GM18520 (cell line): ENCODE measurements around the gene PPP1R15A.
A peak's percentile ranks its signal among the peaks of the same experiment; 100 is the strongest.
"Not testable (repeated sequence)": the region's sequence is repeated elsewhere in the genome, so short reads cannot be mapped to it uniquely, and the experiment has no call there.

Experiments
- ATAC-seq: cut with Tn5 transposase; IDR thresholded peaks from one replicate; pipeline ENCODE4 v1.9.1; 2021; ENCODE audit not compliant: unreplicated experiment

The PPP1R15A gene

DNA sequence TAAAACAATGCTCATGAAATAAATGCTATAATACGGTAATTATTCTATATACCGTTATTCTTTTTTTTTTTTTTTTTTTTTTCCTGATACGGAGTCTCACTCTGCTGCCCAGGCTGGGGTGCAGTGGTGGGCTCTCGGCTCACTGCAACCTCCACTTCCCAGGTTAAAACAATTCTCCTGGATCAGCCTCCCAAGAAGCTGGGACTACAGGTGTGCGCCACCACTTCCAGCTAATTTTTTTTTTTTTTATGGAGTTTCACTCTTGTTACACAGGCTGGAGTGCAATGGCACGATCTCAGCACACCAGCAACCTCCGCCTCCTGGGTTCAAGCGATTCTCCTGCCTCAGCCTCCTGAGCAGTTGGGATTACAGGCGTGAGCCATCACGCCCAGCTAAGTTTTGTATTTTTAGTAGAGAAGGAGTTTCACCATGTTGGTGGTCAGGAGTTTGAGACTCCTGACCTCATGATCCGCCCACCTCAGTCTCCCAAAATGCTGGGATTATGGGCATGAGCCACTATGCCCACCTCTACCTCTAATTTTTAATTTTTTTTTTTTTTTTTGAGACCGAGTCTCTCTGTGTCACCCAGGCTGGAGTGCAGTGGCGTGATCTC lies 6.9 kb downstream of the PPP1R15A start:
- no peak for ATAC-seq

DNA sequence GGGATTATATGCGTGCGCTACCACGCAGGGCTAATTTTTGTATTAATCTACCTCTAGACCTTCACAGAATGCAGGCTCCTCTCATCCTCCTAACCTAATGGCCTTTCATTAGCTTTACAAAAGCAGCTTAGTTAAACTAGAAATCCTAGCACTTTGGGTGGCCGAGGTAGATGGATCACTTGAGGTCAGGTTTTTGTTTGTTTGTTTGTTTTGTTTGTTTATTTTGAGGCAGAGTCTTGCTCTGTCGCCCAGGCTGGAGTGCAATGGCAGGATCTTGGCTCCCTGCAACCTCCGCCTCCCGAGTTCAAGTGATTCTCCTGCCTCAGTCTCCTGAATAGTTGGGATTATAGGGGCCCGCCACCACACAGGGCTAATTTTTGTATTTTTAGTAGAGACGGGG lies 7.5 kb downstream of the PPP1R15A start:
- not testable (repeated sequence) for ATAC-seq

DNA sequence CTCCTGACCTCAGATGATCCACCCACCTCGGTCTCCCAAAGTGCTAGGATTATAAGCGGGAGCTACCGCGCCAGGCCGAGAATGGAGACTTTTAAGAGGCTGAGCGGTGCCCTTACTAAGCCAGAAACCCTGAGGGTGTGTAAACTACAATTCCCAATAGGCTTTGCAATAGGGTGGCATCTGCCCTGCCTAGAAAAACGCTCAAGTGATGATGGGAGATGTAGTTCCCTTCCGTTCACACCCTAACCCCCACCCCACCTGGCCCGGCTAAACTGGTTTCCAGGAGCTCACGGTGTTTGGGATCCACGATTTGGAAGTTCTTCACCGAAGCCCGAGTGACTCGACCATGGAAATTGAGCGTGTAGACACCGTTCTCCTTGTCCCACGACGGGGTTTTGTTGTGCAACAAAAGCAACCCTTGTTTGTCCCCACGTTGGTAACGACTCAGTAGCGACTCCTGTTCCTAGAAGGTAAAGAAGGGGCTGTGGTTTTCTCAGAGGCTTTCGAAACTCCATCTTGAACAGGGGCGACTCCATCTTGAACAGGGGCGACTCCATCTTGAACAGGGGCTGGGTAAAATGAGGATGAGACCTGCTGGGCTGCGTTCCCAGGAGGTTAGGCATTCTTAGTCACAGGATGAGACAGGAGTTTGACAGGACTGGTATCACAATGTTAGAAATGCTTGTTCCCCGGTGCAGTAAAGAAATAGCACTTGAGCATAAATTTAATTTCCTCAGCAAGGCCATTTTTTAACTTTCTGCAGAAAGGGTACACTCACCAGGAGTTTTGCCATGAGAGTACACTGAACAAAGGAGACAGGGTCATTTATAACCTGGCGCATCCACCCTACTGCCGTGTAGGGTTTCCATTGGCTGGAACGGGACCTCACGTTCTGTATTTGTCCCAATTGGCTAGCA lies 9.8 kb downstream of the PPP1R15A start:
- no peak for ATAC-seq

DNA sequence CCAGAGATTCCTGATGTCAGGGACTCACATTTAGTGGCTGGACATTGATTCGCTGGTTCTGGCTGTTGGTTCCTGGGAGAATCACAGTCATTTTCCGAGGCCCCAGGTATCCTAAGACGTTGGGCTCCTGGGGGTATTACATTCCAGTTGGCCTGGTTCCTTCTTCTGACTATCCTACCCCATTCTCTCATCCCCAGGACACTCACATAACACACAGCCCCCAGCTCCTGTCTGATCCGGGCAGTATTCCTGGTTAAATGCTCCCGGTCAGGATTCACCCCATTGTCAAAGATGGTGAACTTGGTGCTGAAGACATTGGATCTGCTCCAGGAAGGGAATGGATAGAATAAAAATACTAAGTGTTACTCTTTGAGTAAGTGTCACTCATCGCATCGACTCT lies 11.5 kb downstream of the PPP1R15A start:
- no peak for ATAC-seq

DNA sequence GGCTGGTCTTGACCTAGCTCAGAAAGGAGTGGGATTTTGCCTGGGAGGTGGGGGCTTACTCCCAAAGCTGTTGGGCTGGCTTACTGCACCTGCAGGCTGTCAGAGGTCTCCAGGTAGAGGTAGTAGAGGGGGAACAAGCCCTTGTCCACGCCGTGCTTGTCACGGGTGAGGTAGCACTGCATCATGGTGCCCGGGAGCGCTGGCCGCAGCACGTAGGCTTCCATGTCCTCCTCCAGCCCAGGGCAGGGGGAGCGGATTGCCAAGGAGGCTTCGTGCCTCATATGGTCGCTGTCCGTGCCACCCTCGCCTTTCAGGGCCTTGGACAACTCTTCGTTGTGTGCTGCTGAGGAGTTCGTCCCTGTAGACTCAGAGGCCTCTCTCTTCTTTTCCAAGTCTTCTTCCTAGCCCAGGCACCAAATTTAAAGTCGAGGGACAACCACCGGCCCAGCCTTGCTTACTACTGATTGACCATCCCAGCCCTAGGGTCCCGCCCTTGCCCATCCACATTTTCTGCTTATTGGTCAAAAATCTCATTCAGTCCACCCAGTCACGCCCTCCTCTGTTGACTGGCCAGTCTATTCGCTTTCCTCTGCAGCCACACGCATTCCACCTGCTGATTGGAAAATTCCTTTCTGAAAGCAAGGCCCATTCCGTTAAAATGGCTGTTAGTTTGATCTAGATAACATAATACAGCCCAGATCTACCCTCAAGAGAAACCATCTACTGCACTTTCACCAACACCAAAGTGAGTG lies 15.8 kb downstream of the PPP1R15A start:
- no peak for ATAC-seq

DNA sequence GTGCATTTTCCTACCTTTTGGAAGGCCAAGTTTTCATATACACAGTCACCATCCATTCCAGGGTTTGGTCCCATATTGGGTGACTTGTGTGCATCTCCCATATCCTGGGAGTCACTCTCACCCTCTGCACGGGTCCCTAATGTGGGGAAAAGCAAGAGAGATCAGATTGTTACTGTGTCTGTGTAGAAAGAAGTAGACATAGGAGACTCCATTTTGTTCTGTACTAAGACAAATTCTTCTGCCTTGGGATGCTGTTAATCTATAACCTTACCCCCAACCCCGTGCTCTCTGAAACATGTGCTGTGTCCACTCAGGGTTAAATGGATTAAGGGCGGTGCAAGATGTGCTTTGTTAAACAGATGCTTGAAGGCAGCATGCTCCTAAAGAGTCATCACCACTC lies 17.3 kb downstream of the PPP1R15A start:
- not testable (repeated sequence) for ATAC-seq

DNA sequence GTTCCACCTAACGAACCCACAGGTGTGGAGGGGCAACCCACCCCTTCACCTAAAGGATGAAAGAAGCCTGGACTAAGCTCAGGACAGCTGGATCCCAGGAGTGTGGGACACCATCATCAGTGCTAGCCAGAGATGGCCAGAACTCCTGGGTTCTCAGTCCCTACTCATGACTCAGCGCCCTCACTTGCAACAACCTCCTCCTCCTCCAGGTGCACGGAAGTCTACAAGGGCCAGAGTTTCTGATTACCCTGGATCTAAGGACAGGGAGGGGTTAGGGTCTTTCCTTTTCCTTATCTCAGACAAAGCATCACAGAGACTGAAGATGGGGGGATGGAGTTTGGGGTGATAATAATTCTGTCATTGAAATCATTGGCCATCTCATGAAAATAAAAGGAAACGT lies 18.3 kb downstream of the PPP1R15A start:
- ATAC-seq, result no peak

DNA sequence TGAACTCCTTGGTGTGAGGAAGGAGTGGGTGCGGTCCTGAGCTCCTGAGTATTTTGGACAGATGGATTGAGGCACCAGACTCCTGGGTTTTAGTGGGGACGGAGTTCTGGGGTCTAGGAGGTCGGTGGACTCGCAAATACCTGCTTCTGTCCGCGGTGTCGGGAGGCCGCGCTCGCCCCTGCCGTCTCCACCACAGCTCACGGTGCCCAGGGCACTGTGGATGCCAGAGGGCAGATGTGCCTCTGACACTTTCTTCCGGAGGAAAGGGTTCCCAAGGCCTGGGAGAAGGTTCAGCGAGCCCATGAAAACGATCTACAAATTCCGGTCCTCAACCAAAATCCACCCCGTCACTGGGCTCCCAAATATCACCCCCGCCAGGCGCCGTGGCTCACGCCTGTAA lies 23.0 kb downstream of the PPP1R15A start:
- ATAC-seq, result no peak

DNA sequence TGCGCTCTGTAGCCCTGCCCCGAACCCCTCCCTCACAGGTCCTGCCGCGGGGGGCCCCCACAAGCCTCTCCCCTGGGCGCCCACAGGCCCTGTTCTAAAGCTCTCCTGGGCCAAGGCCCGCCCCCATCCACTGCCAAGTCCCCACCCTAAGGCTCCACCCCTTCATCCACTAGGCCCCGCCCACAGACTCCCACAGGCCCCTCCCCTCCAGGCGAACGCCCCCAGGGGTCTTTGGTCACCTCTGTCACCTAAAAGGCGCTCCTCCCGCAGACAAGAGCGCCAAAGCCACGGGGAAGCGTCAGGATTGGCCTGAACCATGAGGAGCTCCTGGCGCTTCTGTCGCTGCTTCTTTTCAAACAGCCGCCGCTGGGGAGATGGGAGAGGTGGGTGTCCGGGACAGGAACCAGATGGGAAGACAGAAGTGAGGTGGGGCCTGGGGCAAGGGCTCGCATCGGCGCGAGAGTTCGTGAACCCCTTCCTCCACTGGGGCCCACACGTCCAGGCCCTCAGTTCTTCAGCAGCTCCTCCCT lies 24.0 kb downstream of the PPP1R15A start:
- no peak for ATAC-seq

DNA sequence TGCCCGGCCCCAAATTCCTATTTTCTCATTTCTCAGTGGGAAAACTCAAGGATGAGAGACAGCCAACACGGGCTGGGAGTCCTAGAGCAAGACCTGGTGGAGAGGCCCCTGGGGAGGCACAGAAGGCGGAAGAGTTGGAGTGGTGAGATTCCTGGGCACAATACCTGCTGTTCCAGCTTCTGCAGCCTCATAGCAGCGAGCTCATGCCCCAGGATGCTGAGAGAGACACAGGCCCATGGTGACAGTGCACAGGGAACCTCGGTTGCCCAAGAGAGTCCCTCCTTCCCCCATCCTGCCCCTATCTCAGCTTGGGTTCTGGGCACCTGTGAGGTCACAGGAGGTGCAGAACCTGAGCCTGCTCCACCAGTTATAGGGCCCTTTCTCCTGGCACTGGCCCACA lies 25.0 kb downstream of the PPP1R15A start:
- ATAC-seq, result no peak

DNA sequence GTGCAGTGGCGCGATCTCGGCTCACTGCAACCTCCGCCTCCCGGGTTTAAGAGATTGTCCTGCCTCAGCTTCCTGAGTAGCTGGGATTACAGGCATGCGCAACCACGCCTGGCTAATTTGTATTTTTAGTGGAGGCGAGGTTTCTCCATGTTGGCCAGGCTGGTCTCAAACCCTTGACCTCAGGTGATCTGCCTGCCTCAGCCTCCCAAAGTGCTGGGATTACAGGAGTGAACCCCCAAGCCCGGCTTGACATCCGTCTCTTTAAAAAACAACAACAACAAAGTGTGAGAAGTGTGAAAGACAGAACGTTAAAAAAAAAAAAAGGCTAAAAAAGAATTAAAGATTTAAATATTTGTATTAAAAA lies 27.1 kb downstream of the PPP1R15A start:
- ATAC-seq, result not testable (repeated sequence)

DNA sequence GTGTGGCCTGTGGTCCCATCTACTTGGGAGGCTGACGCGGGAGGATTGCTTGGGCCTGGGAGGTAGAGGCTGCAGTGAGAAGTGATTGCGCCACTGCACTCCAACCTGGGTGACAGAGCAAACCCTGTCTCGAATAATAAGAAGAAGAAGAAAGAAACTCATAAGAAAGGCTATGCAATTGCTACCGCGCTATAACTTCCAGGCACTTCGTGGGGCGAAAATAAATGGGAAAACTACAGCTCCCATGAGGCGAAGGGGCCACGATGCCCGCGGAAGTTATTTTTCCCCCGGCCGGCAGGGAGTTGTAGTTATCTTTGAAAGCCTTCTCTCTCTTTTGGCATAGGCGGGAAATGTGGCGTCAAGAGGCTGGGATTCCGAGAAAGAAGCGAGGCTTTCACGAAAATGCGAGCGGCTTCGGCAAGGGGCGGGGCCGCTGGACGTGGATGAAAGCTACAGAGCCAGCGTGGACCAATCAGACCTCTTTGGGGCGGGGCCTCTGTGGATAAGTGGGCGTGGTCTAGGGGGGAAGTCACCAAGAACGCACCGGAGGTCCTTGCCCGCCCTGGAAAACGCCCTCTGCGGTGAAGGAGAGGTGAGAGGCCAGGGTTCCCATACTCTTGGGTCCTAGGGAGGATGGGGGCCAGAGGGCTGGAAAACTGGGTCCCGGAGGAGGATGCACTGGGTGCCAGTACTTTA lies 27.7 kb downstream of the PPP1R15A start, which contains the start of gene NUCB1:
Gene NUCB1, plus strand, starts transcription at position 532 of the 696 bp plus-strand sequence. CDS start 485 bp downstream, outside the sequence.
- ATAC-seq, result peak; percentile 76

DNA sequence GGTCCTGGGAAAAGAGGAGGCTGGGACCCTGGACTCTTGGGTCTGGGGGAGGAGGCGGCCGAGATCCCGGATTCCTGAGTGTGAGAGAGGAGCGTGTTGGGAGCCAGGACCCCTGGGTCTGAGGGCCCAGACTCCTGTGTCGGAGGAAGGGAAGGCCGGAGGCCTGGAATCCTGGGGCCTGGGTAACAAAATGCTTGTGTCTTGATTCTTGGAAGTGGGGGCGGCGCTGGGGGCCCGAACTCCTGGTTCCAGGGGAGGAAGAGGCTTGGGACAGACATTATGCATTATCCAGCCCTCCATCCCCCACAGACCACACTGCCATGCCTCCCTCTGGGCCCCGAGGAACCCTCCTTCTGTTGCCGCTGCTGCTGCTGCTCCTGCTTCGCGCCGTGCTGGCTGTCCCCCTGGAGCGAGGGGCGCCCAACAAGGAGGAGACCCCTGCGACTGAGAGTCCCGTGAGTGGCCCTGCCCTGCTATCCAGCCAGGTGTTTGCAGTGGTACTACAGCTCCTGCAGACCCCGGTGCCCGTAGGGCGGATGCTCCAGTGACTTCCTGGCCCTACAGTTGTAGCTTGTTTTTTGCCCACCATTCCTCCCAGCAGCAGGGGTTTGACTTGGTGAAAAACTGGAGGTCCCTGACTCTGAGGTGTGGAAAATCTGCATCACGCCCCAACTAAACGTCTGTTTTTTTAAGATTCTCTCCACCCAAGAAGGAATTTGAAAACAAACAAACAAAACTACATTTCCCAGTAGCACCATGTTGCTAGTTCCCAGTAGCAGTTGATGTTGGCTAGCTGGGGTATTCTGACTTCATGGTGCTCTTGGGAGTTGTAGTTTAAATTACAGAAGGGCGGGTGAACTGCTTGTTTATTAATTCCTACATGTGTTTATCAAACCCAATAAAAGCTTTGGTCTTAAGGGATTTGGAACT lies 28.5 kb downstream of the PPP1R15A start:
- no peak for ATAC-seq

DNA sequence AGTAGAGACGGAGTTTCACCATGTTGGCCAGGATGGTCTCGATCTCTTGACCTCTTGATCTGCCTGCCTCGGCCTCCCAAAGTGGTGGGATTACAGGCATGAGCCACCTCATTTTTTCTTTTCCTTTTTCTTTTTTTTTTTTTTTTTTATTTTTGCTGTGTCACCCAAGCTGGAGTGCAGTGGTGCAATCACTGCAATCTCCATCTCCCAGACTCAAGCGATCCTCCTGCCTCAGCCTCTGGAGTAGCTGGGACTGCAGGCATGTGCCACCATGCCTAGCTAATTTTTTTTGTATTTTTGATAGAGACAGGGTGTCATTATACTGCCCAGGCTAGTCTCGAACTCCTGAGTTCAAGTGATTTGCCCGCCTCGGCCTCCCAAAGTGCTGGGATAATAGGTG lies 30.1 kb downstream of the PPP1R15A start:
- ATAC-seq, result not testable (repeated sequence)

DNA sequence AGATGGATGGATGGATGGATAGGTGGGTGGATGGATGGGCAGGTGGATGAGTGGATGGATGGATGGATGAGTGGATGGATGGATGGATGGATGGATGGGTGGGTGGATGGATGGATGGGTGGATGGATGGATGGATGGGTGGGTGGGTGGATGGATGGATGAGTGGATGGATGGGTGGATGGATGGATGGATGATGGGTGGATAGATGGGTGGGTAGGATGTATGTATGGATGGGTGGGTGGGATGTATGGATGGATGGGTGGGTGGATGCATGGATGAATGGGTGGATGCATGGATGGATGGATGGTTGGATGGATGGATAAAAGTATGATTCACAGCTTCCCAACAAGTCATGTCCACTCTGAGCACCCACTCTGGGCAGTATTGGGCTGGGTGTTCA lies 31.6 kb downstream of the PPP1R15A start:
- not testable (repeated sequence) for ATAC-seq

DNA sequence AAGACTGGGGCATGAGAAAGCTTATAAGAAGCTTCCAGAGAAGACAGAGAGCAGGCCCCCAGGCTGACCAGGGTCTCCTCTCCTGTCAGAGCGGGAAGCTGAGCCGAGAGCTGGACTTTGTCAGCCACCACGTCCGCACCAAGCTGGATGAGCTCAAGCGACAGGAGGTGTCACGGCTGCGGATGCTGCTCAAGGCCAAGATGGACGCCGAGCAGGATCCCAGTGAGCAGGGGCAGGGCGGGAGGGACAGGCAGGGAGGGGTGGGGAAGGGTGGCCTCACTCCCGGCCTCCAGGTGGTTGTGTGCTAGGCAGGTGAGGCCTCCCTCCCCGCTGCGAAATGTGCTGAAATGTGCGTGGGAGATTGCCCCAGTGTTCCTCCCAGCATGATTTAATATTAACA lies 33.4 kb downstream of the PPP1R15A start:
- no peak for ATAC-seq

DNA sequence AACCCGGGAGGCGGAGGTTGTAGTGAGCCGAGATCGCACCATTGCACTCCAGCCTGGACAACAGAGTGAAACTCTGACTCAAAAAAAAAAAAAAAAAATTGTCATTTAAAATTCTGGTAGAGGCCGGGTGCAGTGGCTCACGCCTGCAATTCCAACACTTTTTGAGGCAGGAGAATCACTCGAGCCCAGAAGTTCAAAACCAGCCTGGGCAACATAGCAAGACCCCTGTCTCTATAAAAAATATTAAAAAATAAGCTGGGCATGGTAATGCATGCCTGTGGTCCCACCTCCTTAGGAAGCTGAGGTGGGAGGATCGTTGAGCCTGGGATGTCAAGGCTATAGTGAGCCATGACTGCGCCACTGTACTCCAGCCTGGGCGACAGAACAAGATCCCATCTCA lies 34.1 kb downstream of the PPP1R15A start:
- no peak for ATAC-seq

DNA sequence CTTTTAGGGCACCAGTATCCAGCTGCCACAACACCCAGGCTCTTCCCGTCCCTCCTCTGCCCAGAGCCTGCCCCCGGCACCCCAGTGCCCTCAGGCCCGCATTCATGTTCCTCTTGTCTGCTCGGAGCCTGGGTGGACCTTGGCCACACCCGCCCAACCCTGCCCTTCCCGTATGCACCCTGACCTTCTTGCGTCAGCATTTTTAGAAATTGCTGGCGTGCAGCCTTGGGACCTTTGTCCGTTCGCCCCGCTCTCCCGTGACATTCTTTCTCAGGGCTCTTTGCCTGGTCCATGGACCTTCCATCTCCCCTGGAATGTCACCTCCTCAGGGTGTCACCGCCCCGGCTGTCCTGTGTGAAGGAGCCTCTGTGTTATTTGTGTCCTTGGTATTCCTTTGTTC lies 35.5 kb downstream of the PPP1R15A start:
- ATAC-seq, result no peak

DNA sequence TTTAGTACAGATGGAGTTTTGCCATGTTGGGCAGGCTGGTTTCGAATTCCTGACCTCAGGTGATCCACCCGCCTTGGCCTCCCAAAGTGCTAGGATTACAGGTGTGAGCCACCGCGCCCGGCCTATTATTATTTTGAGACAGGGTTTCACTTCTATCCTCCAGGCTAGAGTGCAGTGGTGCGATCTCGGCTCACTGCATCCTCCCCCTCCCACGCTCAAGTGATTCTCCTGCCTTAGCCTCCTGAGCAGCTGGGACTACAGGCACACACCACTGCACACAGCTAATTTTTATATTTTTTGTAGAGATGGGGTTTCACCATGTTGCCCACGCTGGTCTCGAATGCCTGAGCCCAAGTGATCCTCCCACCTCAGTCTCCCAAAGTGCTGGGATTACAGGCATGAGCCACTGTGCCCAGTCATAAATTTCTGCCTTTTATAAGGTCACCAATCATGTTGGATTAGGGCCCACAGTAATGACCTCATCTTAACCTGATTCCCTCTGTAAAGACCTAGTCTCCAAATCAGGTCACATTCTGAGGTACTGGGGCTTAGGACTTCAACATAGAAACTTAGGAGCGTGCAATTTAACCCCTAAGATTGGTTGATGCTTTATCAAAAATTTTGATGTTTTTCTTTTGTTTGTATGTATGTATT lies 37.3 kb downstream of the PPP1R15A start:
- not testable (repeated sequence) for ATAC-seq
